Activated CD4-positive, alpha-beta T cell treated with anti-CD3 and anti-CD28 coated beads, Interleukin-2, amount 10 ng/mL, durations not matched to agents 7 days and 5 days (primary cell): ENCODE measurements around the gene LHFPL4. TPM values are rescaled to one million over a fixed set of nuclear protein-coding genes. Genes with fewer than 3 reads are reported as not detected.
"Not testable (repeated sequence)": the region's sequence is repeated elsewhere in the genome, so short reads cannot be mapped to it uniquely, and the experiment has no call there.

Source experiments
- CTCF ChIA-PET: fragments of 350-600 bp; sonication (Branson Sonifier 250); formaldehyde crosslinking; loops from one replicate; lab custom pipeline; 2021; ENCODE audit warnings: antibody characterized with exemption; lab: Charles Lee
- POLR2A ChIA-PET: fragments of 350-600 bp; sonication (Branson Sonifier 250); formaldehyde crosslinking; loops from one replicate; lab custom pipeline; 2021; ENCODE audit warnings: antibody characterized with exemption; lab: Charles Lee
- DNase-seq: peaks from one replicate; pipeline ENCODE4 v3.0.0-alpha.2; 2020
- H3K27ac Mint-ChIP-seq: one replicate; pipeline ENCODE4 v1.8.0; 2021; ENCODE audit warnings: mild to moderate bottlenecking, moderate library complexity, mixed read lengths
- H3K27me3 Mint-ChIP-seq: one replicate; pipeline ENCODE4 v1.8.0; 2021; ENCODE audit warnings: mixed read lengths
- H3K36me3 Mint-ChIP-seq: one replicate; pipeline ENCODE4 v1.8.0; 2021; ENCODE audit warnings: low read depth, mixed read lengths
- H3K4me1 Mint-ChIP-seq: one replicate; pipeline ENCODE4 v1.8.0; 2021; ENCODE audit warnings: mixed read lengths
- H3K4me3 Mint-ChIP-seq: one replicate; pipeline ENCODE4 v1.8.0; 2021; ENCODE audit warnings: mild to moderate bottlenecking, moderate library complexity, mixed read lengths
- H3K9me3 Mint-ChIP-seq: one replicate; pipeline ENCODE4 v1.8.0; 2021; ENCODE audit warnings: mixed read lengths
- total RNA-seq, 2 experiments: library from RNA; stranded (reverse); gene quantifications; one replicate each; pipeline ENCODE4 v1.2.3, GENCODE V29; 2021

Gene LHFPL4
- total RNA-seq, 2 experiments from 2014 or later, result not detected

DNA sequence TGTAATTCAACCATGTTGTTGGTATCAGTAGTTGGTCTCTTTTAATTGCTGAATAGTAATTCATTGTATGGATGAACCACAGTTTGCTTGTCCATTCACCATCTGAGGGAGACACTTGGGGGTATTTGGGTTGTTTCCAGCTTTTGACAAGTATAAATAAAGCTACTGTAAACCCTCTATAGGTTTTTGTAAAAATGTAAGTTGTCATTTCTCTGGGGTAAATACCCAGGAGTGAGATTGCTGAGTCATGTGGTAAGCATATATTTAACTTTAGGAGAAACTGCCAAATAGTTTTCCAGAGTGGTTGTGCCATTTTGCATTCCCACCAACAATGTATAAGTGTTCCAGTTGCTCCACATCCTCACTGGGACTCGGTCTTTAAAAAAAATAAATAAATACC is 15.4 kb upstream of the LHFPL4 start:
- no peaks in the 10 kb centered on the region for H3K36me3 Mint-ChIP-seq
- no peak overlapping the region for H3K27ac Mint-ChIP-seq
- H3K27me3 Mint-ChIP-seq, result peaks cover 9% of the 10 kb centered on the region
- no peak overlapping the region for H3K4me3 Mint-ChIP-seq
- POLR2A ChIA-PET, result no interaction called here
- CTCF ChIA-PET, result no interaction called here
- peaks cover 2% of the 10 kb centered on the region for H3K9me3 Mint-ChIP-seq
- no peaks in the 10 kb centered on the region for H3K4me1 Mint-ChIP-seq
- no peak for DNase-seq

DNA sequence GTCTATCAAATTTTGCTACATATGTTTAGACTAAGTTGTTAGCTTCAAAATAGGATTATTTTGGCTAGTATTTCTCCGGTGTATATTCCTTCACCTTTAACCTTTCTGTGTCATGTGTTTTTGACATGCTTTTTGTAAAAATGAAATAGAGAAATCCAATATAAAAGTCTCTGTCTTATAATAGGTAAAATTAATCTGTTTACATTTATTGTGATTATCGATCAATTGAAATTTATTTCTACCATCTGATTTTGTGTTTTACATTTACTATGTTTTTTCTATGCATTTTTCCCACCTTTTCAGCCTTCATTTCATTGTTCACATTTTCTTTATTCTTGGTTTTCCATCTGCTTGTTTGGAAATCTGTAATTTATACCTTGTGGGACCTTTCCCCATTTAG is 11.7 kb upstream of the LHFPL4 start:
- Mint-ChIP-seq H3K4me3 (no peak overlapping the region), H3K27ac (no peak overlapping the region), H3K4me1 (no peaks in the 10 kb centered on the region), H3K9me3 (peaks cover 2% of the 10 kb centered on the region), H3K36me3 (no peaks in the 10 kb centered on the region), H3K27me3 (no peaks in the 10 kb centered on the region)
- DNase-seq, result no peak
- ChIA-PET CTCF (no interaction called here), POLR2A (interaction anchor here (0.6 kb wide), 1 partner anchor 10 kb away, joined by 3 read pairs; no protein-coding TSS in a partner anchor)

DNA sequence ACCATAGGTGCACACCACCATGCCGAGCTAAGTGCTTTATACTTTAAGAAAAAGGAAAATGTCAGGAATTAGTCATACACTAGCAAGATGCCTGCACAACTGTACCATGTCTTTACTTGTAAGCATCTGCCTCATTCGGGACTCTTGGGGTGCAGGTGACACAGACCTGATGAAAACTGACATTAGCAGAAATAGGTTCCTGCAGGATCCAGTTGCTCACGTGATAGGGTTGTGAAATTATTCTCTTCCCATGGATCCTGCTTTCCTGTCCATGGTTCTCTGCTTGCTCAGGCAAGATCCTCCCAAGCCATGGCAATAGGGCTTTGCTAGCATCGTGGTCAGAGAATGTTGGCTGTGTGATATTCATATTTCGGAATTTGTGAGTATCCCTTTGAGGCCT is 10.2 kb upstream of the LHFPL4 start:
- H3K36me3 Mint-ChIP-seq, result no peaks in the 10 kb centered on the region
- peaks cover 1% of the 10 kb centered on the region for H3K9me3 Mint-ChIP-seq
- ChIA-PET CTCF (no interaction called here), POLR2A (no interaction called here)
- no peak overlapping the region for H3K27ac Mint-ChIP-seq
- no peaks in the 10 kb centered on the region for H3K4me1 Mint-ChIP-seq
- no peak for DNase-seq
- no peaks in the 10 kb centered on the region for H3K27me3 Mint-ChIP-seq
- H3K4me3 Mint-ChIP-seq, result no peak overlapping the region

DNA sequence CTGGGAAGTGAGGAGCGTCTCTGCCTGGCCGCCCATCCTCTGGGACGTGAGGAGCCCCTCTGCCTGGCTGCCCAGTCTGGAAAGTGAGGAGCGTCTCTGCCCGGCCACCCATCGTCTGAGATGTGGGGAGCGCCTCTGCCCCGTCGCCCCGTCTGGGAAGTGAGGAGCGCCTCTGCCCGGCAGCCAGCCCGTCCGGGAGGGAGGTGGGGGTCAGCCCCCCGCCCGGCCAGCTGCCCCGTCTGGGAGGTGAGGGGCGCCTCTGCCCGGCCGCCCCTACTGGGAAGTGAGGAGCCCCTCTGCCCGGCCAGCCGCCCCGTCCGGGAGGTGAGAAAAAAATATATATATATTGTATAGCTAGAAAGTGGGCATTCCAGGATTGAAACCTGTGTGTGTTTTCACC is 6.4 kb upstream of the LHFPL4 start:
- H3K9me3 Mint-ChIP-seq, POLR2A ChIA-PET, H3K27ac Mint-ChIP-seq, H3K36me3 Mint-ChIP-seq, H3K4me3 Mint-ChIP-seq, H3K4me1 Mint-ChIP-seq, H3K27me3 Mint-ChIP-seq, DNase-seq: not testable (repeated sequence)
- CTCF ChIA-PET, result interaction anchor here (0.7 to 0.8 kb wide), 2 partner anchors 13 to 56 kb away, joined by 3 to 5 read pairs; no protein-coding TSS in a partner anchor

DNA sequence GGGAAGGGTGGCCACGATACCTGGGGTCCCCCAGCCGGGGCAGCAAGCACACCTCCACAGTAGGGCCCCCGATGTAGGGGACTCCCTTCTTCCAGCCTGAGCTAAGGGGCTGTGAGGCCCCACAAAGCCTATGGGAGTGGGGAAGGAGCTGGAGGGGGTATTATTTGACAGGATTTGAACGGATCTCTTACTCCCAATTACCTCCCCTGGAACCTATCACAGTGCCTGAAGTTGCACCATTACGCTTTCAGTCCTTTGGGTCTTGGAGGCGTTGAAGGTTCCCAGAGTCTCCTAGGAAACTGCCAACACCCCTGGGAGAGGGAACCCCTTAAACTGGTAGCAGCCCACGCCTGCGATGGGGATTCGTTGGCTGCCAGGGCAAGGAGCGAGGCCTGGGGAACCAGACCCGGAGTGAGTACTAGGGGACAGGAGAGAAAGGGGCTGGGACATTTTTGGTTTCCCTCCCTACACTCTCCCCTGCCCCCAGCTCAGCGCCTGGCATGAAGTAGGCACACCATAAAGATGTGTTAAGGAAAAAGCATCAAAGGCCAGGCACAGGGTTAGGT is 409 bp upstream of the LHFPL4 start:
- Mint-ChIP-seq H3K4me1 (peaks cover 4% of the 10 kb centered on the region), H3K27ac (no peak overlapping the region), H3K36me3 (peaks cover 3% of the 10 kb centered on the region), H3K4me3 (no peak overlapping the region), H3K9me3 (no peaks in the 10 kb centered on the region), H3K27me3 (peaks cover 39% of the 10 kb centered on the region)
- POLR2A ChIA-PET, result no interaction called here
- DNase-seq, result no peak
- CTCF ChIA-PET, result interaction anchor here (0.5 kb wide), 1 partner anchor 251 kb away, joined by 5 read pairs; no protein-coding TSS in a partner anchor

DNA sequence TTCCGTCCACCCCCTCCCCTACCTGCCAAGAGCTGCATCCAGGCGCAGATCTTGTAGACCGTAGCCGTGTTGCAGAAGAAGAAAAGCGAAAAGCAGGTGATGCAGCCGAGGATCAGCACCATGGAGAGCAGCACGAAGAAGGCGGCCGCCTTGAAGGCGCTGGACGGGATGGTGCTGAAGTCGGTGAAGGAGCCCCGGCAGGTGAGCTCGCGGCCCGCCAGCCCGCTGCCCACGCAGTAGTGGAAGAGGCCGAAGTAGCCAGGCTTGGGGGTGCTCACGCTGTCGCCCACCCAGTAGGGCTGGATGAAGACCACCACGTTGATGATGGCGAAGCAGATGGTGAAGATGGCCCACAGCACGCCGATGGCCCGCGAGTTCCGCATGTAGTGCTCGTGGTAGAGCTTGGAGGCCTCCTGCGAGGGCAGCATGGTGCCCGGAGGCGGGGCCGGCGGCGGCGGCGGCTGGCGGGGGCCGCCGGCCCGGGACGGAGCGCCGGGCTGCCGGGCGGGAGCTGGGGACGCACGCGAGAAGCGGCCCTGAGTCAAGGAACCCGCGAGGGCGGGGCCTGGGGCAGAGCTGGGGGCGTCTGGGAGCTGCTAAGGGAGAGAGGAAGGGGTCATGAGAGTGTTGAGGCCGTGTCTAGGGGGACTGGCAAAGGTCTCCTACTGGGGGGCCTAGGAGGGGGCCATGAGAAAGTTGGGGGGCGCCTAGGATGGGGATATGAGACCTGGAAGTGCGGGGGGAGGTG is 1.2 kb downstream of the LHFPL4 start:
- Mint-ChIP-seq H3K9me3 (no peaks in the 10 kb centered on the region), H3K27ac (no peak overlapping the region), H3K4me1 (peaks cover 4% of the 10 kb centered on the region), H3K27me3 (peaks cover 39% of the 10 kb centered on the region), H3K36me3 (peaks cover 3% of the 10 kb centered on the region), H3K4me3 (no peak overlapping the region)
- POLR2A ChIA-PET, result no interaction called here
- DNase-seq, result peak; percentile 66
- CTCF ChIA-PET, result interaction anchor here (0.8 kb wide), 1 partner anchor 16 kb away, joined by 3 read pairs; no protein-coding TSS in a partner anchor

DNA sequence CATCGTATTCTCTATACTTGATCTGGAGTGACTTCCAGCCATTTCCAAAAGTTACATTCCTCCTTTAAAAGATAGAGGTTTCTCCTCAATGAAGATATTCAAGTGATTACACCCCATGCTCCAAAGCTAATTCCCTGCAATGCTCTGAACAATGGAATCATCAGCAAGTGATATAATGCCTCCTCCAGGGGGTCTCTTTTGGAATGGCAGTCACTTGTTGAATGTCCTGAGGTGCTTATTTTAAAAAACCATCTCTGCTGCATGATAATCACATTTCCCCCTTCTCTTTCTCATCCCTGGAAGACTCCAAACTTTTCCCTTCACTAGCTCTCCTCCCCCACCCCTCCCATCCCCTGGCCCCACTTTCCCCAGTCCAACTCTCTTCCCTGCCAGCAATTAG is 2.6 kb downstream of the LHFPL4 start:
- ChIA-PET CTCF (no interaction called here), POLR2A (no interaction called here)
- Mint-ChIP-seq H3K27ac (no peak overlapping the region), H3K4me1 (peaks cover 4% of the 10 kb centered on the region), H3K9me3 (no peaks in the 10 kb centered on the region), H3K27me3 (peaks cover 38% of the 10 kb centered on the region), H3K4me3 (no peak overlapping the region), H3K36me3 (peaks cover 3% of the 10 kb centered on the region)
- no peak for DNase-seq

DNA sequence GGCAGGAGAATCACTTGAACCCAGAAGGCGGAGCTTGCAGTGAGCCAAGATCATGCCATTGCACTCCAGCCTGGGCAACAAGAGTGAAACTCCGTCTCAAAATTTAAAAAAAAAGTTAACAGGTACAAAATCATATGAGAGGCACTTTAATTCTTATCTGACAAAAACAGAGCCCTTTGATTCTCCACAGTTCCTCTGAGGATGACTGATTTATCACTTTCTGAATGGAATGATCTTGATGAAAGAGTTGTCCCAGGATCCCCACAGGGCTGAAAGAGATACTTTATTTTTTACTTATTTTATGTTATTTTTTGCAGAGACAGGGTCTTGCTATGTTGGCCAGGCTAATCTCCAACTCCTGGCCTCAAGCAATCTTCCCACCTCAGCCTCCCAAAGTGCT is 4.0 kb downstream of the LHFPL4 start:
- POLR2A ChIA-PET, result no interaction called here
- Mint-ChIP-seq H3K27ac (no peak overlapping the region), H3K4me1 (peaks cover 4% of the 10 kb centered on the region), H3K4me3 (no peak overlapping the region), H3K36me3 (peaks cover 3% of the 10 kb centered on the region), H3K9me3 (no peaks in the 10 kb centered on the region), H3K27me3 (peaks cover 30% of the 10 kb centered on the region)
- CTCF ChIA-PET, result no interaction called here
- DNase-seq, result no peak

DNA sequence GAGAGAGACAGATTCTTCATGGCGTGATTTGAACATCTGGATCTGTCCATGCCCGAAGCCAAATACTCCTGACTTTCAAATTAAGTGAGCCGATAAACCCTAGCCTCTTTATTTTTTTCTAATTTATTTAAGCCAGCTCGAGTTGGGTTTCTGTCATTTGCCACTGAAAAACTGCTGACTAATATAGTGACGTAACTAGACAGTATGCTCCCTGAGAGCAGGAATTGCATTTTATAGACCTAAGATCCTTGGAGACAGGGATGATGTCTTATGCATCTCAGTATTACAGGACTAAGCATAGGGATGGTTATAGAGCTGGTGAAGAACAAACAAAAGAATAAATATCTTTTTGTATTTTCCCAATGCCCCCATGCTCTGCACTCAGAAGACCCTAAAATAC is 4.6 kb downstream of the LHFPL4 start:
- H3K9me3 Mint-ChIP-seq, result no peaks in the 10 kb centered on the region
- no peak overlapping the region for H3K4me3 Mint-ChIP-seq
- POLR2A ChIA-PET, result no interaction called here
- H3K36me3 Mint-ChIP-seq, result peaks cover 3% of the 10 kb centered on the region
- peaks cover 4% of the 10 kb centered on the region for H3K4me1 Mint-ChIP-seq
- H3K27ac Mint-ChIP-seq, result no peak overlapping the region
- DNase-seq, result no peak
- CTCF ChIA-PET, result no interaction called here
- peaks cover 29% of the 10 kb centered on the region for H3K27me3 Mint-ChIP-seq

DNA sequence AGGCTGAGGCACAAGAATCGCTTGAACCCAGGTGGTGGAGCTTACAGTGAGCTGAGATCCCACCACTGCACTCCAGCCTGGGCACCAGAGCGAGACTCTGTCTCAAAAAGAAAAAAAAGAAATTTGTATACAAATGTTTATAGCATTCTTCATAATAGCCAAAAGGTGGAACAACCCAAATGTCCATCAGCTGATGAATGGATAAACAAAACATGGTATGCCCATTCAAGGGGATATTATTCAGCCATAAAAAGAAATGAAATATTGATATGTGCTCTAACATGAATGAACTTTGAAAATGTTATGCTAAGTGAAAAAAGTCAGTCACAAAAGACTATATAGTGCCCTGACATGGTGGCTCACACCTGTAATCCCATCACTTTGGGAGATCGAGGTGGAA is 11.4 kb downstream of the LHFPL4 start:
- CTCF ChIA-PET, result interaction anchor here (0.5 kb wide), 1 partner anchor 256 kb away, joined by 3 read pairs; no protein-coding TSS in a partner anchor
- H3K4me3 Mint-ChIP-seq, result no peak overlapping the region
- no peaks in the 10 kb centered on the region for H3K9me3 Mint-ChIP-seq
- H3K36me3 Mint-ChIP-seq, result no peaks in the 10 kb centered on the region
- POLR2A ChIA-PET, result no interaction called here
- no peak for DNase-seq
- peaks cover 5% of the 10 kb centered on the region for H3K27me3 Mint-ChIP-seq
- no peaks in the 10 kb centered on the region for H3K4me1 Mint-ChIP-seq
- no peak overlapping the region for H3K27ac Mint-ChIP-seq

DNA sequence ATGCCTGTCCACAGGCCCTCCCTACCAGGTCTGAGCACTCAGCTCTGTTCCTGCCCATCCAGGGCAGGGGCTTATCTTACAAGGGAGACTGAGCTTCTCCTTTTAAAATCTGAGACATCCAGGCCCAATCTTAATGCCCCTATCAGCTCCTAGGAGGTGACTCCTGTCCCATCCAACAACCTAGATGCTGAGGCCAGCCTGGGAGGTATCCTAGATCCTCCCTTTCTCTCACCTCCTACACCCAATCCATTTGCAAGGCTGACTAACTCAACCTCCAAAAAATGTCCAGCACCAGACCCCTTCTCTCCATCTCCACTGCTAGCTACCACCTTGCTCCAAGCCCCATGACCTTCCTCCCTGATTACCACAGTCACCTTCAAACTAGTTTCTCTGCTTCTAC is 17.4 kb downstream of the LHFPL4 start:
- H3K27ac Mint-ChIP-seq, result no peak overlapping the region
- H3K36me3 Mint-ChIP-seq, result no peaks in the 10 kb centered on the region
- peaks cover 11% of the 10 kb centered on the region for H3K27me3 Mint-ChIP-seq
- ChIA-PET CTCF (interaction anchor here (0.6 kb wide), 1 partner anchor 124 kb away, joined by 3 read pairs; no protein-coding TSS in a partner anchor), POLR2A (no interaction called here)
- no peak for DNase-seq
- no peak overlapping the region for H3K4me3 Mint-ChIP-seq
- no peaks in the 10 kb centered on the region for H3K9me3 Mint-ChIP-seq
- H3K4me1 Mint-ChIP-seq, result no peaks in the 10 kb centered on the region

DNA sequence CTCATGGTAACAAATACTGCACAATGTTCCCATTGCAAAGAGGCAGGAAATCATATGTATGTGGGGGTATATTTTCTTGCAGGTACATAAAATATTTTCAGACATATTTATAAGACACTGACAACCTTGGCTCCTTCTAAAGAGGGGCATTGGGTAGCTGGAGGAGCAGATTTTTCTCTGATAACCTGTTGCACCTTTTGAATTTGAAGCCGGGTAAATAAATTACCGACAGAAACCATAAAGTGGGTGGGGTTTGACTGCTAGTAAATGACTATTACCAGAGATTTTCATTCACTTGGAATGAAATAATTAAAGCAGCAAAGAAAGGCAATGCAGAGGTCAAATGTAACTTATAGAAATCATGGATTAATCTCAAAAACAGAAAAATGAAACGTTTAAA is 19.2 kb downstream of the LHFPL4 start:
- Mint-ChIP-seq H3K9me3 (no peaks in the 10 kb centered on the region), H3K4me1 (no peaks in the 10 kb centered on the region), H3K27ac (no peak overlapping the region), H3K4me3 (no peak overlapping the region), H3K36me3 (no peaks in the 10 kb centered on the region), H3K27me3 (peaks cover 13% of the 10 kb centered on the region)
- DNase-seq, result no peak
- ChIA-PET POLR2A (no interaction called here), CTCF (no interaction called here)

DNA sequence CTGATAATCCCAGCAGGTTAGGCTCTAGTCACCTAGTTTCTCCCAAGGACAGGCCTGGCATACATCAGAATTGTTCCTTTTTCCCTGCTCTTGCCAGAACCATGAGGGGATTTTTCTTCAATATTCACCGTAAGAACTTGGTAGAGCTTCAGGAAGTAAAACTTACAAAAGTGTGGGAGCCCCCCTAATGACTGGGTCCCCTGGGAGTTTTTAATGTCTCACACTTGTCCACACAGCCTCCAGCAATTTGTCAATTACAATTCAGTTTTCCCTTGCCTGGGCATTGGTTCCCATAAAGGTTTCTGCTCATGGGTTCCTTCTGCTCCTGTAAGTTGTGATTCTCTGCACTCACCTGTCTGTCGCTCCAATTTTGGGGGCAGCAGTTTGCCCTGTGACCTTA is 28.5 kb downstream of the LHFPL4 start:
- Mint-ChIP-seq H3K36me3 (no peaks in the 10 kb centered on the region), H3K27ac (no peak overlapping the region), H3K4me1 (no peaks in the 10 kb centered on the region), H3K27me3 (peaks cover 38% of the 10 kb centered on the region), H3K4me3 (no peak overlapping the region), H3K9me3 (no peaks in the 10 kb centered on the region)
- DNase-seq, result no peak
- POLR2A ChIA-PET, result no interaction called here
- CTCF ChIA-PET, result no interaction called here
